HepG2 (cell line): ENCODE data around the gene PDP2. TPM values are rescaled to one million over a fixed set of nuclear protein-coding genes. Genes with fewer than 3 reads are reported as not detected.

Experiments used
- KLF15 ChIP-seq: sonication (generic); formaldehyde crosslinking; IDR thresholded peaks from 2 replicates; pipeline ENCODE4 v1.8.1; 2023; ENCODE audit warnings: borderline replicate concordance, mild to moderate bottlenecking, inconsistent platforms, missing genetic modification reagents, mixed read lengths
- RFX1 ChIP-seq: fragments of 450-650 bp; IDR thresholded peaks from 2 replicates; pipeline ENCODE4 v1.6.1; 2017
- SRF ChIP-seq: IDR thresholded peaks from 2 replicates; pipeline ENCODE4 v1.6.1; 2011; ENCODE audit warnings: mild to moderate bottlenecking, low read depth, low read length, moderate library complexity
- YY1 ChIP-seq: IDR thresholded peaks from 2 replicates; pipeline ENCODE4 v1.6.1; 2011; ENCODE audit warnings: low read length, low read depth, moderate library complexity, mild to moderate bottlenecking; ENCODE audit not compliant: insufficient read depth, insufficient replicate concordance
- ZBTB7A ChIP-seq: sonication (generic); formaldehyde crosslinking; IDR thresholded peaks from 2 replicates; pipeline ENCODE4 v1.8.0; 2022; ENCODE audit warnings: mild to moderate bottlenecking, missing genetic modification reagents
- ZFP82 ChIP-seq: sonication (generic); formaldehyde crosslinking; IDR thresholded peaks from 2 replicates; pipeline ENCODE4 v1.5.1; 2020; ENCODE audit warnings: mild to moderate bottlenecking, missing genetic modification reagents, borderline replicate concordance
- ZNF3 ChIP-seq: IDR thresholded peaks from 2 replicates; pipeline ENCODE4 v1.7.0; 2017; ENCODE audit warnings: inconsistent platforms
- ZNF607 ChIP-seq: sonication (generic); formaldehyde crosslinking; IDR thresholded peaks from 2 replicates; pipeline ENCODE4 v1.5.1; 2020; ENCODE audit warnings: missing genetic modification reagents, mild to moderate bottlenecking, borderline replicate concordance
- polyA plus RNA-seq, 8 experiments: library from polyadenylated mRNA; depleted of rRNA in 3 of 8; stranded (reverse) in 7 of 8; unstranded in 1 of 8; fragments of >200 nt; fragmentation: Illumina TruSeq in 4 of 8; extraction: Trizol in 4 of 8; gene quantifications; 2 replicates each; pipeline versions ENCODE4 v1.2.1 to v1.2.3, GENCODE V29; 2011 to 2016; ENCODE audit warnings: low read depth in 4 of 8, missing spikeins in 1 of 8, mixed read lengths in 1 of 8; ENCODE audit not compliant: insufficient read depth in 1 of 8
- total RNA-seq, 5 experiments: library from RNA; depleted of rRNA; stranded (reverse); fragments of >200 nt; fragmentation: Illumina TruSeq; extraction: Trizol; gene quantifications; 2 replicates each; pipeline ENCODE4 v1.2.3, GENCODE V29; 2016; ENCODE audit warnings: low read depth in 1 of 5
- TF ChIP-seq, protein P1 (sequence below): sonication (generic); formaldehyde crosslinking; IDR thresholded peaks from one replicate; pipeline ENCODE4 v1.5.1; 2020; ENCODE audit warnings: mild to moderate bottlenecking, missing genetic modification reagents; ENCODE audit errors: not compliant biosample characterization
- TF ChIP-seq, protein P2 (sequence below): sonication (generic); formaldehyde crosslinking; IDR thresholded peaks from 2 replicates; pipeline ENCODE4 v1.4.0; 2020; ENCODE audit warnings: mild to moderate bottlenecking, missing genetic modification reagents
- TF ChIP-seq, protein P3 (sequence below): sonication (generic); formaldehyde crosslinking; IDR thresholded peaks from 2 replicates; pipeline ENCODE4 v1.5.0; 2020; ENCODE audit warnings: missing genetic modification reagents
- TF ChIP-seq, protein P4 (sequence below): IDR thresholded peaks from 2 replicates; pipeline ENCODE4 v1.6.1; 2016; ENCODE audit warnings: low read depth, borderline replicate concordance
- TF ChIP-seq, protein P5 (sequence below), 2 experiments: fragments of 450-650 bp in 1 of 2; sonication (generic) in 1 of 2; formaldehyde crosslinking; IDR thresholded peaks; 2 replicates each; pipeline versions ENCODE4 v1.5.0 to v1.8.0; 2020 to 2022; ENCODE audit warnings: mild to moderate bottlenecking in 1 of 2, missing genetic modification reagents in 1 of 2

The PDP2 gene
- total and polyA plus RNA-seq, 2 of the 13 experiments (the other 11 are each of a cell fraction or from before 2014, with no cell fraction given), result 12.8 to 15.8 TPM

DNA sequence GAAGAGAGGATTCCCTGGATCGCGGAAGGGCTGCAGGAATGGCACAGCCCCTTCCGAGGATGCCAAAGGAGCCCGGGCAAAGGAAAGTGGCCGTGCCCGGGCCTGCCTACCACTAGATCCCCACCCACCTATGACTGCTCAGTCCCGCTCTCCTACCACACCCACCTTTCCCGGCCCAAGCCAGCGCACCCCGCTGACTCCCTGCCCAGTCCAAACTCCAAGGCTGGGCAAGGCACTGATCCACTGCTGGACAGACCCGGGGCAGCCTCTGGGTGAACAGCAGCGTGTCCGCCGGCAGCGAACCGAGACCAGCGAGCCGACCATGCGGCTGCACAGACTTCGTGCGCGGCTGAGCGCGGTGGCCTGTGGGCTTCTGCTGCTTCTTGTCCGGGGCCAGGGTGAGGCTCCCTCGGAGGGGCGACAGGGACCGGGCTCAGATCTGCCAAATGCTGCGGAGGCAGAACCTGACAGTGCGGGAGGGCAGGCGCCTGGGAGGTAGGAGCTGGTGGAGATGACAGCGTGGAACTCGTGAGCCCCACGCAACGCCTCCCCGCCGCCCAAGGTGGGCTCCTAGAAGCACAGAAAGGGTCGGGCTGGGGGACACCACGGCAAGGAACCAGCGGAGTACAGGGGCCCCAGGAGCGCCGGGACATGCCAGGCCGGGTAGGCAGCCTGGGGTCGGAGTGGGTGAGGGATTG, 55.1 kb downstream of the PDP2 start, which contains the start of gene CES2 (continued):
- TF ChIP-seq, protein P1, sequence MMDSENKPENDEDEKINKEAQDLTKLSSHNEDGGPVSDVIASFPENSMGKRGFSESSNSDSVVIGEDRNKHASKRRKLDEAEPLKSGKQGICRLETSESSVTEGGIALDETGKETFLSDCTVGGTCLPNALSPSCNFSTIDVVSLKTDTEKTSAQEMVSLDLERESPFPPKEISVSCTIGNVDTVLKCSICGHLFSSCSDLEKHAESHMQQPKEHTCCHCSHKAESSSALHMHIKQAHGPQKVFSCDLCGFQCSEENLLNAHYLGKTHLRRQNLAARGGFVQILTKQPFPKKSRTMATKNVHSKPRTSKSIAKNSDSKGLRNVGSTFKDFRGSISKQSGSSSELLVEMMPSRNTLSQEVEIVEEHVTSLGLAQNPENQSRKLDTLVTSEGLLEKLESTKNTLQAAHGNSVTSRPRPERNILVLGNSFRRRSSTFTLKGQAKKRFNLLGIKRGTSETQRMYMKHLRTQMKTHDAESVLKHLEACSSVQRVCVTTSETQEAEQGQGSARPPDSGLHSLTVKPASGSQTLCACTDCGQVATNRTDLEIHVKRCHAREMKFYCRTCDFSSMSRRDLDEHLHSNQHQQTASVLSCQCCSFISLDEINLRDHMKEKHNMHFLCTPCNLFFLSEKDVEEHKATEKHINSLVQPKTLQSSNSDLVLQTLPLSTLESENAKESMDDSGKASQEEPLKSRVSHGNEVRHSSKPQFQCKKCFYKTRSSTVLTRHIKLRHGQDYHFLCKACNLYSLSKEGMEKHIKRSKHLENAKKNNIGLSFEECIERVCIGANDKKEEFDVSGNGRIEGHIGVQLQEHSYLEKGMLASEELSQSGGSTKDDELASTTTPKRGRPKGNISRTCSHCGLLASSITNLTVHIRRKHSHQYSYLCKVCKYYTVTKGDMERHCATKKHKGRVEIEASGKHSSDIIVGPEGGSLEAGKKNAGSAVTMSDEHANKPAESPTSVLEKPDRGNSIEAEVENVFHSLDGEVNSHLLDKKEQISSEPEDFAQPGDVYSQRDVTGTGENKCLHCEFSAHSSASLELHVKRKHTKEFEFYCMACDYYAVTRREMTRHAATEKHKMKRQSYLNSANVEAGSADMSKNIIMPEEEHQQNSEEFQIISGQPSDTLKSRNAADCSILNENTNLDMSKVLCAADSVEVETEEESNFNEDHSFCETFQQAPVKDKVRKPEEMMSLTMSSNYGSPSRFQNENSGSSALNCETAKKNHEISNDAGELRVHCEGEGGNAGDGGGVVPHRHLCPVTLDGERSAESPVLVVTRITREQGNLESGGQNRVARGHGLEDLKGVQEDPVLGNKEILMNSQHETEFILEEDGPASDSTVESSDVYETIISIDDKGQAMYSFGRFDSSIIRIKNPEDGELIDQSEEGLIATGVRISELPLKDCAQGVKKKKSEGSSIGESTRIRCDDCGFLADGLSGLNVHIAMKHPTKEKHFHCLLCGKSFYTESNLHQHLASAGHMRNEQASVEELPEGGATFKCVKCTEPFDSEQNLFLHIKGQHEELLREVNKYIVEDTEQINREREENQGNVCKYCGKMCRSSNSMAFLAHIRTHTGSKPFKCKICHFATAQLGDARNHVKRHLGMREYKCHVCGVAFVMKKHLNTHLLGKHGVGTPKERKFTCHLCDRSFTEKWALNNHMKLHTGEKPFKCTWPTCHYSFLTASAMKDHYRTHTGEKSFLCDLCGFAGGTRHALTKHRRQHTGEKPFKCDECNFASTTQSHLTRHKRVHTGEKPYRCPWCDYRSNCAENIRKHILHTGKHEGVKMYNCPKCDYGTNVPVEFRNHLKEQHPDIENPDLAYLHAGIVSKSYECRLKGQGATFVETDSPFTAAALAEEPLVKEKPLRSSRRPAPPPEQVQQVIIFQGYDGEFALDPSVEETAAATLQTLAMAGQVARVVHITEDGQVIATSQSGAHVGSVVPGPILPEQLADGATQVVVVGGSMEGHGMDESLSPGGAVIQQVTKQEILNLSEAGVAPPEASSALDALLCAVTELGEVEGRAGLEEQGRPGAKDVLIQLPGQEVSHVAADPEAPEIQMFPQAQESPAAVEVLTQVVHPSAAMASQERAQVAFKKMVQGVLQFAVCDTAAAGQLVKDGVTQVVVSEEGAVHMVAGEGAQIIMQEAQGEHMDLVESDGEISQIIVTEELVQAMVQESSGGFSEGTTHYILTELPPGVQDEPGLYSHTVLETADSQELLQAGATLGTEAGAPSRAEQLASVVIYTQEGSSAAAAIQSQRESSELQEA (CRISPR knock-in tag), result peak; percentile 56
- TF ChIP-seq KLF15 (CRISPR knock-in tag), result peak; percentile 90; the same call in 1 of the 2 replicates
- TF ChIP-seq, protein P2, sequence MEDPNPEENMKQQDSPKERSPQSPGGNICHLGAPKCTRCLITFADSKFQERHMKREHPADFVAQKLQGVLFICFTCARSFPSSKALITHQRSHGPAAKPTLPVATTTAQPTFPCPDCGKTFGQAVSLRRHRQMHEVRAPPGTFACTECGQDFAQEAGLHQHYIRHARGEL, result peak; percentile 69; the same call in 1 of the 2 replicates
- TF ChIP-seq ZBTB7A (CRISPR knock-in tag), result peak; percentile 61
- TF ChIP-seq, protein P3, sequence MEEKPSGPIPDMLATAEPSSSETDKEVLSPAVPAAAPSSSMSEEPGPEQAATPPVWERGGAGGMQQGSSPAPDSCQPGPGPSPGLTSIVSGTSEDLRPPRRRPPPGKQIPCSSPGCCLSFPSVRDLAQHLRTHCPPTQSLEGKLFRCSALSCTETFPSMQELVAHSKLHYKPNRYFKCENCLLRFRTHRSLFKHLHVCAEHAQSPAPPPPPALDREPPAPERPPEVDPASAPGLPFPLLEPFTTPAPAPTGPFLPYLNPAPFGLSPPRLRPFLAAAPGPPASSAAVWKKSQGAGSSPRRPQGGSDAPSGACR (CRISPR knock-in tag), result 0 out of 2 replicates have a peak, but pooled peaks have one; percentile 58
- TF ChIP-seq ZNF607 (CRISPR knock-in tag), result peak; percentile 80; the same call in 1 of the 2 replicates
- 0 out of 2 replicates have a peak, but pooled peaks have one; percentile 4 for TF ChIP-seq ZFP82 (CRISPR knock-in tag)
- no peak for TF ChIP-seq ZNF3 (CRISPR knock-in tag)
- TF ChIP-seq SRF, result no peak
- TF ChIP-seq YY1, result peak; percentile 29
- TF ChIP-seq, protein P4, sequence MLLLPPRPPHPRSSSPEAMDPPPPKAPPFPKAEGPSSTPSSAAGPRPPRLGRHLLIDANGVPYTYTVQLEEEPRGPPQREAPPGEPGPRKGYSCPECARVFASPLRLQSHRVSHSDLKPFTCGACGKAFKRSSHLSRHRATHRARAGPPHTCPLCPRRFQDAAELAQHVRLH (CRISPR knock-in tag), result peak; percentile 81
- TF ChIP-seq RFX1, result no peak
- TF ChIP-seq, protein P5, sequence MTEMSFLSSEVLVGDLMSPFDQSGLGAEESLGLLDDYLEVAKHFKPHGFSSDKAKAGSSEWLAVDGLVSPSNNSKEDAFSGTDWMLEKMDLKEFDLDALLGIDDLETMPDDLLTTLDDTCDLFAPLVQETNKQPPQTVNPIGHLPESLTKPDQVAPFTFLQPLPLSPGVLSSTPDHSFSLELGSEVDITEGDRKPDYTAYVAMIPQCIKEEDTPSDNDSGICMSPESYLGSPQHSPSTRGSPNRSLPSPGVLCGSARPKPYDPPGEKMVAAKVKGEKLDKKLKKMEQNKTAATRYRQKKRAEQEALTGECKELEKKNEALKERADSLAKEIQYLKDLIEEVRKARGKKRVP (CRISPR knock-in tag; IDR thresholded peaks at IDR 0.05), result peak in 1 of 2 experiments; percentile 38; a peak in 1 of 4 replicates
